HepG2 (cell line): ENCODE data around the gene FMR1. TPM values are rescaled to one million over a fixed set of nuclear protein-coding genes. Genes with fewer than 3 reads are reported as not detected.

Experiments
- ETV6 ChIP-seq: sonication (generic); formaldehyde crosslinking; conservative IDR thresholded peaks from 2 replicates; pipeline ENCODE4 v1.4.0; 2020; ENCODE audit warnings: missing genetic modification reagents
- GATAD2A ChIP-seq: IDR thresholded peaks from 2 replicates; pipeline ENCODE4 v1.6.1; 2016
- HIVEP1 ChIP-seq: sonication (generic); formaldehyde crosslinking; IDR thresholded peaks from 2 replicates; pipeline ENCODE4 v1.4.0; 2020; ENCODE audit warnings: mild to moderate bottlenecking, missing genetic modification reagents
- NCOA5 ChIP-seq: sonication (generic); formaldehyde crosslinking; IDR thresholded peaks from 2 replicates; pipeline ENCODE4 v1.4.0; 2020; ENCODE audit warnings: missing genetic modification reagents
- NFYC ChIP-seq: IDR thresholded peaks from 2 replicates; pipeline ENCODE4 v1.6.1; 2016; ENCODE audit warnings: missing genetic modification reagents, missing compliant biosample characterization
- POLR2A ChIP-seq, 2 experiments: IDR thresholded peaks; 2 replicates each; pipeline ENCODE4 v1.6.1; 2011; ENCODE audit warnings: low read depth in 2 of 2, low read length in 2 of 2, mild to moderate bottlenecking in 1 of 2, moderate library complexity in 1 of 2; ENCODE audit not compliant: insufficient read depth in 1 of 2
- PPARG ChIP-seq: conservative IDR thresholded peaks from 2 replicates; pipeline ENCODE4 v1.6.1; 2016; ENCODE audit warnings: missing biosample characterization, missing genetic modification reagents
- SMAD1 ChIP-seq: sonication (generic); formaldehyde crosslinking; IDR thresholded peaks from 2 replicates; pipeline ENCODE4 v1.4.0; 2020; ENCODE audit warnings: missing genetic modification reagents, low read depth, mild to moderate bottlenecking, borderline replicate concordance
- U2AF1 ChIP-seq: fragments of 200-400 bp; formaldehyde crosslinking; optimal IDR thresholded peaks from 2 replicates; pipeline ENCODE3; 2017; ENCODE audit warnings: mild to moderate bottlenecking, low read depth, low read length
- ZGPAT ChIP-seq: IDR thresholded peaks from 2 replicates; pipeline ENCODE4 v1.6.1; 2016; ENCODE audit warnings: mild to moderate bottlenecking
- ZNF468 ChIP-seq: sonication (generic); formaldehyde crosslinking; IDR thresholded peaks from 2 replicates; pipeline ENCODE4 v1.8.0; 2022; ENCODE audit warnings: mild to moderate bottlenecking, moderate library complexity, missing genetic modification reagents
- ZNF577 ChIP-seq: sonication (generic); formaldehyde crosslinking; IDR thresholded peaks from 2 replicates; pipeline ENCODE4 v1.4.0; 2020; ENCODE audit warnings: mild to moderate bottlenecking, low read depth, missing genetic modification reagents, borderline replicate concordance
- ZNF83 ChIP-seq: sonication (generic); formaldehyde crosslinking; IDR thresholded peaks from 2 replicates; pipeline ENCODE4 v1.4.0; 2020; ENCODE audit warnings: missing genetic modification reagents, mild to moderate bottlenecking, borderline replicate concordance
- polyA plus RNA-seq, 8 experiments: library from polyadenylated mRNA; depleted of rRNA in 3 of 8; stranded (reverse) in 7 of 8; unstranded in 1 of 8; fragments of >200 nt; fragmentation: Illumina TruSeq in 4 of 8; extraction: Trizol in 4 of 8; gene quantifications; 2 replicates each; pipeline versions ENCODE4 v1.2.1 to v1.2.3, GENCODE V29; 2011 to 2016; ENCODE audit warnings: low read depth in 4 of 8, missing spikeins in 1 of 8, mixed read lengths in 1 of 8; ENCODE audit not compliant: insufficient read depth in 1 of 8
- total RNA-seq, 5 experiments: library from RNA; depleted of rRNA; stranded (reverse); fragments of >200 nt; fragmentation: Illumina TruSeq; extraction: Trizol; gene quantifications; 2 replicates each; pipeline ENCODE4 v1.2.3, GENCODE V29; 2016; ENCODE audit warnings: low read depth in 1 of 5
- TF ChIP-seq, protein P1 (sequence below): sonication (generic); formaldehyde crosslinking; IDR thresholded peaks from 2 replicates; pipeline ENCODE4 v1.4.0; 2020; ENCODE audit warnings: missing genetic modification reagents, borderline replicate concordance
- TF ChIP-seq, protein P2 (sequence below), 2 experiments: sonication (generic) in 1 of 2; formaldehyde crosslinking in 1 of 2; IDR thresholded peaks; 2 replicates each; pipeline versions ENCODE4 v1.5.1 to v1.6.1; 2011 to 2020; ENCODE audit warnings: borderline replicate concordance in 1 of 2, low read depth in 1 of 2, low read length in 1 of 2, mild to moderate bottlenecking in 1 of 2, missing genetic modification reagents in 1 of 2, moderate library complexity in 1 of 2
- TF ChIP-seq, protein P3 (sequence below): sonication (generic); formaldehyde crosslinking; IDR thresholded peaks from 2 replicates; pipeline ENCODE4 v1.4.0; 2020; ENCODE audit warnings: missing genetic modification reagents, mild to moderate bottlenecking, borderline replicate concordance
- TF ChIP-seq, protein P4 (sequence below): sonication (generic); formaldehyde crosslinking; IDR thresholded peaks from 2 replicates; pipeline ENCODE4 v1.8.1; 2022; ENCODE audit warnings: mild to moderate bottlenecking, missing genetic modification reagents
- TF ChIP-seq, protein P5 (sequence below): sonication (generic); formaldehyde crosslinking; IDR thresholded peaks from 2 replicates; pipeline ENCODE4 v1.8.0; 2022; ENCODE audit warnings: missing genetic modification reagents, mild to moderate bottlenecking, inconsistent platforms, borderline replicate concordance

FMR1 gene
- total and polyA plus RNA-seq, 2 of the 13 experiments (the other 11 are each of a cell fraction or from before 2014, with no cell fraction given): 27.8 to 49.6 TPM

DNA sequence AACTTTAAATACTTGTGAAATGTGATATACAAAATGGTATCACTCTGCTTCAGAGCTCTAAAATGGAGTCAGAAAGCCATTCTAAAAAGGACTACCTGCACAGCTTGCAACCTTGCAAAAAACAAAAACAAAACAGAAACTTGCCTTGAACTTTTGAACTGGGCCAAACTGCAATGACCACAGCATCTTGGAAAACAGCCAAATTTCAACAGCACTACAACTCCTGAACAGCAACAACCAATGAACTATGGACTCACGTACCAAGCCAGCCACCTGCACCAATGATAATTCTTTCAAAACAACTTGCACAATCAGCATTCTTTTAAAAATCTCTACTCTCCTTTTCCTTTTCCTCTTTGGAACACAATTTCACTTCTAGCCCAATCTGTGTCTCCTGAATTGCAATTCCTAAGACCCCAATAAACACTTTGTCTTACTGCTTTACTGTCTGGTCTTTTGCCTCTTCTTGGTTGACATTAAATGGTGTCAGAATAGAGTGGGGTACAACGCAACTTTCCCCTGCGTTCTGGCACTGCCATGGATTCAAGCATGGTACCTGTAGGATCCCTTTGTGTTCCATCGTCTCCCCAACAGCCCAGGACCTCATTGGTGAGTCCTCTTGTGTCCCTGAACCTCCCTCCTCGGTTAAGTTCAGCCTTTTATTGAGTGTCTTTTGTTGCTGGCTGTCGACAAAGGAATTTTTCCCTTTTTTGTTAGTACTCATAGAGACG is 35.7 kb upstream of the FMR1 start (continued):
- TF ChIP-seq, protein P1, sequence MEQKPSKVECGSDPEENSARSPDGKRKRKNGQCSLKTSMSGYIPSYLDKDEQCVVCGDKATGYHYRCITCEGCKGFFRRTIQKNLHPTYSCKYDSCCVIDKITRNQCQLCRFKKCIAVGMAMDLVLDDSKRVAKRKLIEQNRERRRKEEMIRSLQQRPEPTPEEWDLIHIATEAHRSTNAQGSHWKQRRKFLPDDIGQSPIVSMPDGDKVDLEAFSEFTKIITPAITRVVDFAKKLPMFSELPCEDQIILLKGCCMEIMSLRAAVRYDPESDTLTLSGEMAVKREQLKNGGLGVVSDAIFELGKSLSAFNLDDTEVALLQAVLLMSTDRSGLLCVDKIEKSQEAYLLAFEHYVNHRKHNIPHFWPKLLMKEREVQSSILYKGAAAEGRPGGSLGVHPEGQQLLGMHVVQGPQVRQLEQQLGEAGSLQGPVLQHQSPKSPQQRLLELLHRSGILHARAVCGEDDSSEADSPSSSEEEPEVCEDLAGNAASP (CRISPR knock-in tag): no peak
- no peak for TF ChIP-seq ZNF468 (CRISPR knock-in tag)
- TF ChIP-seq, protein P2, sequence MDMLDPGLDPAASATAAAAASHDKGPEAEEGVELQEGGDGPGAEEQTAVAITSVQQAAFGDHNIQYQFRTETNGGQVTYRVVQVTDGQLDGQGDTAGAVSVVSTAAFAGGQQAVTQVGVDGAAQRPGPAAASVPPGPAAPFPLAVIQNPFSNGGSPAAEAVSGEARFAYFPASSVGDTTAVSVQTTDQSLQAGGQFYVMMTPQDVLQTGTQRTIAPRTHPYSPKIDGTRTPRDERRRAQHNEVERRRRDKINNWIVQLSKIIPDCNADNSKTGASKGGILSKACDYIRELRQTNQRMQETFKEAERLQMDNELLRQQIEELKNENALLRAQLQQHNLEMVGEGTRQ (IDR thresholded peaks at IDR 0.05; ENCODE audit: low read depth, low read length): no peak
- TF ChIP-seq, protein P2 (CRISPR knock-in tag; IDR thresholded peaks at IDR 0.05; ENCODE audit: borderline replicate concordance): no peak
- no peak for TF ChIP-seq SMAD1 (CRISPR knock-in tag)
- TF ChIP-seq PPARG: no peak
- TF ChIP-seq POLR2A (IDR thresholded peaks at IDR 0.05; ENCODE audit: insufficient read depth in 1 of 2, low read depth in 2 of 2, low read length in 2 of 2): no peak
- peak; percentile 73 for TF ChIP-seq NFYC
- 0 out of 2 replicates have a peak, but pooled peaks have one; percentile 58 for TF ChIP-seq ZGPAT (CRISPR knock-in tag)
- TF ChIP-seq, protein P3, sequence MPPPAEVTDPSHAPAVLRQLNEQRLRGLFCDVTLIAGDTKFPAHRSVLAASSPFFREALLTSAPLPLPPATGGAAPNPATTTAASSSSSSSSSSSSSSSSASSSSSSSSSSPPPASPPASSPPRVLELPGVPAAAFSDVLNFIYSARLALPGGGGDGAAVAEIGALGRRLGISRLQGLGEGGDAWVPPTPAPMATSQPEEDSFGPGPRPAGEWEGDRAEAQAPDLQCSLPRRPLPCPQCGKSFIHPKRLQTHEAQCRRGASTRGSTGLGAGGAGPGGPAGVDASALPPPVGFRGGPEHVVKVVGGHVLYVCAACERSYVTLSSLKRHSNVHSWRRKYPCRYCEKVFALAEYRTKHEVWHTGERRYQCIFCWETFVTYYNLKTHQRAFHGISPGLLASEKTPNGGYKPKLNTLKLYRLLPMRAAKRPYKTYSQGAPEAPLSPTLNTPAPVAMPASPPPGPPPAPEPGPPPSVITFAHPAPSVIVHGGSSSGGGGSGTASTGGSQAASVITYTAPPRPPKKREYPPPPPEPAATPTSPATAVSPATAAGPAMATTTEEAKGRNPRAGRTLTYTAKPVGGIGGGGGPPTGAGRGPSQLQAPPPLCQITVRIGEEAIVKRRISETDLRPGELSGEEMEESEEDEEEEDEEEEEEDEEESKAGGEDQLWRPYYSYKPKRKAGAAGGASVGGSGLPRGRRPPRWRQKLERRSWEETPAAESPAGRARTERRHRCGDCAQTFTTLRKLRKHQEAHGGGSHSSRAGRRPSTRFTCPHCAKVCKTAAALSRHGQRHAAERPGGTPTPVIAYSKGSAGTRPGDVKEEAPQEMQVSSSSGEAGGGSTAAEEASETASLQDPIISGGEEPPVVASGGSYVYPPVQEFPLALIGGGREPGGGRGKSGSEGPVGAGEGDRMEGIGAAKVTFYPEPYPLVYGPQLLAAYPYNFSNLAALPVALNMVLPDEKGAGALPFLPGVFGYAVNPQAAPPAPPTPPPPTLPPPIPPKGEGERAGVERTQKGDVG (CRISPR knock-in tag): no peak
- no peak for TF ChIP-seq NCOA5 (CRISPR knock-in tag)
- no peak for TF ChIP-seq U2AF1
- TF ChIP-seq ZNF83: no peak
- TF ChIP-seq, protein P4, sequence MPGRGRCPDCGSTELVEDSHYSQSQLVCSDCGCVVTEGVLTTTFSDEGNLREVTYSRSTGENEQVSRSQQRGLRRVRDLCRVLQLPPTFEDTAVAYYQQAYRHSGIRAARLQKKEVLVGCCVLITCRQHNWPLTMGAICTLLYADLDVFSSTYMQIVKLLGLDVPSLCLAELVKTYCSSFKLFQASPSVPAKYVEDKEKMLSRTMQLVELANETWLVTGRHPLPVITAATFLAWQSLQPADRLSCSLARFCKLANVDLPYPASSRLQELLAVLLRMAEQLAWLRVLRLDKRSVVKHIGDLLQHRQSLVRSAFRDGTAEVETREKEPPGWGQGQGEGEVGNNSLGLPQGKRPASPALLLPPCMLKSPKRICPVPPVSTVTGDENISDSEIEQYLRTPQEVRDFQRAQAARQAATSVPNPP (CRISPR knock-in tag): no peak
- TF ChIP-seq ZNF577 (CRISPR knock-in tag): no peak
- TF ChIP-seq, protein P5, sequence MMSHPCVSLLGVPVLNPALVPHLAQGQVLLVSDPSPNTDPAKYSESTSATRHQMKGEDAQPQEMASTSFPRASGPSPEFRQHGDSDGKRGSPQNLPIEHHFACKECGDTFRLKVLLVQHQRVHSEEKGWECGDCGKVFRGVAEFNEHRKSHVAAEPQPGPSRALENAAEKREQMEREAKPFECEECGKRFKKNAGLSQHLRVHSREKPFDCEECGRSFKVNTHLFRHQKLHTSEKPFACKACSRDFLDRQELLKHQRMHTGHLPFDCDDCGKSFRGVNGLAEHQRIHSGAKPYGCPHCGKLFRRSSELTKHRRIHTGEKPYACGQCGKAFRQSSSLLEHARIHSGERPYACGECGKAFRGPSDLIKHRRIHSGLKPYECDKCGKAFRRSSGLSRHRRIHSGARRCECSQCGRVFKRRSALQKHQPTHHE (CRISPR knock-in tag): no peak
- no peak for TF ChIP-seq HIVEP1 (CRISPR knock-in tag)
- peak; percentile 40; the same call in 1 of the 2 replicates for TF ChIP-seq GATAD2A (CRISPR knock-in tag)
- TF ChIP-seq ETV6 (CRISPR knock-in tag): no peak
